GM21723 (cell line): Measurements from ENCODE around the gene ZNF524.

Source experiments
- ATAC-seq: cut with Tn5 transposase; IDR thresholded peaks from one replicate; pipeline ENCODE4 v1.9.1; 2021; ENCODE audit warnings: mild to moderate bottlenecking, moderate library complexity; ENCODE audit not compliant: unreplicated experiment

The ZNF524 gene

GRCh38 chr19:55640577-55641425, 40.7 kb downstream of the ZNF524 start, which contains the start of gene ZNF580:
Gene ZNF580, plus strand, starts transcription at chr19:55641002. Its CDS starts 1,507 bp downstream, at chr19:55642509.
- ATAC-seq = peak; percentile 34

- ATAC-seq = no peak
Observed at GRCh38 chr19:55641426-55642152, 41.5 kb downstream of the ZNF524 start.

GRCh38 chr19:55642153-55643002, 42.3 kb downstream of the ZNF524 start:
- peak; percentile 16 for ATAC-seq

- peak; percentile 38 for ATAC-seq
Observed at GRCh38 chr19:55643003-55643886, 43.2 kb downstream of the ZNF524 start, which contains the start of gene ZNF581. Gene ZNF581, plus strand, starts transcription at chr19:55643649. Its CDS starts 923 bp downstream, at chr19:55644572.

- ATAC-seq = no peak
Observed at GRCh38 chr19:55643887-55644176, 43.7 kb downstream of the ZNF524 start.

GRCh38 chr19:55644191-55644833, 44.2 kb downstream of the ZNF524 start:
- no peak for ATAC-seq

GRCh38 chr19:55644842-55645511, 44.9 kb downstream of the ZNF524 start:
- no peak for ATAC-seq

- ATAC-seq = no peak
Observed at GRCh38 chr19:55645512-55645881, 45.4 kb downstream of the ZNF524 start.

GRCh38 chr19:55646889-55647731, 47.0 kb downstream of the ZNF524 start:
- no peak for ATAC-seq

- no peak for ATAC-seq
Observed at GRCh38 chr19:55647732-55648584, 47.9 kb downstream of the ZNF524 start, which contains the start of gene CCDC106. Gene CCDC106, plus strand, starts transcription at chr19:55648212. Its CDS starts 835 bp downstream, at chr19:55649047.

GRCh38 chr19:55648585-55649267, 48.6 kb downstream of the ZNF524 start:
- ATAC-seq = no peak

- no peak for ATAC-seq
Observed at GRCh38 chr19:55649268-55650125, 49.4 kb downstream of the ZNF524 start.

GRCh38 chr19:55650126-55650557, 50.1 kb downstream of the ZNF524 start:
- no peak for ATAC-seq

- ATAC-seq = no peak
Observed at GRCh38 chr19:55650602-55651230, 50.6 kb downstream of the ZNF524 start.

GRCh38 chr19:55651236-55651635, 51.1 kb downstream of the ZNF524 start:
- ATAC-seq = no peak
